NT2/D1 (cell line): ENCODE measurements around the gene BNC2.

Experiments used
- SUZ12 ChIP-seq: IDR thresholded peaks from 2 replicates; pipeline ENCODE4 v1.6.1; 2011; ENCODE audit not compliant: insufficient read length, insufficient read depth; ENCODE audit errors: extremely low read depth
- YY1 ChIP-seq: IDR thresholded peaks from 2 replicates; pipeline ENCODE4 v1.6.1; 2011; ENCODE audit not compliant: insufficient read length, insufficient read depth
- ZNF274 ChIP-seq: IDR thresholded peaks from 2 replicates; pipeline ENCODE4 v1.6.1; 2011; ENCODE audit warnings: mild to moderate bottlenecking, low read depth, low read length

DNA sequence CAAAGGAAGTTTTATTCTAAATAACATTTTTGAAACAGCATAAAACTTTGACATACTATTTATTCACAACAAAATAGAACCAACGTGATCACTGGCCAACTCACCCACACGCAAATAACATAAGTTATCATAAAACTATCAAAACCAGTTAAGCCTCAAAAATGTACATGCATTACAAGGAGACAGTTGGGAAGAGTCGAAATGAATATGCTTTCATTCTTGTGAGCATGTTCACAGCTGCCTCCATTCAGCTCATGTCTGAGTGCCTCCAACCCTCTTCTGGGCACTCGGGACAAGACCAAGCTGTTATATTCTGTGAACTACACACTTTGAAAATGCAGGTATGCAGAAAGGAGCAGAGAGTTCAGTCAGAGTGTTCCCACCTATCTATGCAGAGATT is 284.9 kb downstream of the BNC2 start:
- no peak for TF ChIP-seq ZNF274
- TF ChIP-seq YY1: no peak
- no peak for TF ChIP-seq SUZ12
